Naive B cell (primary cell): ENCODE results near the gene SPINT3. TPM values are rescaled to one million over a fixed set of nuclear protein-coding genes. Genes with fewer than 3 reads are reported as not detected.

Experiments
- ATAC-seq, 2 donors: fragments of 150-1000 bp; cut with Tn5 transposase; 2 replicates each; pipeline ENCODE4 v1.10.0; 2021; ENCODE audit warnings: low read depth in 2 of 2, mild to moderate bottlenecking in 2 of 2, moderate library complexity in 2 of 2
- DNase-seq: peaks from one replicate; pipeline ENCODE4 v3.0.0; 2022
- H3K27ac Mint-ChIP-seq, 6 donors: one replicate each; pipeline ENCODE4 v1.8.0; 2020 to 2022; ENCODE audit warnings: mild to moderate bottlenecking in 6 of 6, mixed read lengths in 6 of 6, moderate library complexity in 5 of 6, inconsistent platforms in 2 of 6
- H3K27me3 Mint-ChIP-seq, 3 donors: one replicate each; pipeline ENCODE4 v1.8.0; 2021 to 2022; ENCODE audit warnings: mixed read lengths in 3 of 3, mild to moderate bottlenecking in 1 of 3
- H3K36me3 Mint-ChIP-seq, 2 donors: one replicate each; pipeline ENCODE4 v1.8.0; 2020 to 2022; ENCODE audit warnings: mixed read lengths in 2 of 2, inconsistent platforms in 1 of 2, mild to moderate bottlenecking in 1 of 2
- H3K4me1 Mint-ChIP-seq, 3 donors: one replicate each; pipeline ENCODE4 v1.8.0; 2020 to 2022; ENCODE audit warnings: mixed read lengths in 3 of 3, inconsistent platforms in 1 of 3, mild to moderate bottlenecking in 1 of 3, moderate library complexity in 1 of 3
- H3K4me3 Mint-ChIP-seq, 8 donors: one replicate each; pipeline ENCODE4 v1.8.0; 2020 to 2022; ENCODE audit warnings: mild to moderate bottlenecking in 8 of 8, mixed read lengths in 8 of 8, moderate library complexity in 8 of 8, inconsistent platforms in 2 of 8
- H3K9me3 Mint-ChIP-seq, 7 donors: one replicate each; pipeline ENCODE4 v1.8.0; 2020 to 2022; ENCODE audit warnings: mixed read lengths in 7 of 7, mild to moderate bottlenecking in 5 of 7, inconsistent platforms in 2 of 7, moderate library complexity in 1 of 7
- polyA plus RNA-seq, 6 donors: library from polyadenylated mRNA; unstranded; fragments of 300-500 nt; fragmentation: Illumina TruSeq; gene quantifications; one replicate each; pipeline ENCODE4 v1.2.3, GENCODE V29; 2021; ENCODE audit warnings: low read depth in 6 of 6

Gene SPINT3
- polyA plus RNA-seq, 6 donors from 2014 or later, result not detected

DNA sequence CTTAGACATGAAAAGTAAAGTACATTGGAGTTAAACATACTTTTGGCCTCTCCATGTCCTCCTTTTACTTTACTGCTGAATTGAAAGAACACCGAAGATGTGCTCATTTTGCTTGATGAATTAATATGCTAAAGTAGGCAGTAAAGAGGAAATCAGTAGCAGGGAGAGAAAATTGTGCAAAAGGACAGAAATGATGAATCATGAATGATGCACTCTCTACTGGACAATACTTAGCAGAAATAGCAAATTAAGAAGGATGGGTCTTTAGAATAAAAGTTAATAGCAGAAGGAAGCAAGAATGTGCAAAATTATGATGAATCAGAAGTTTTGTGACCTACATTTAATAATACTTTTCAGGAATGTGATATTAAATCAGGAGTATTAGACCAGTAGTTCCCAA, 8.4 kb upstream of the SPINT3 start:
- H3K4me3 Mint-ChIP-seq, result no peak overlapping the region
- no peak for ATAC-seq
- no peak overlapping the region for H3K27ac Mint-ChIP-seq
- no peaks in the 10 kb centered on the region for H3K36me3 Mint-ChIP-seq
- no peak for DNase-seq
- peaks cover 0 to 7% (median 0%) of the 10 kb centered on the region in 7 donors for H3K9me3 Mint-ChIP-seq
- no peaks in the 10 kb centered on the region for H3K4me1 Mint-ChIP-seq
- peaks cover 50 to 63% (median 51%) of the 10 kb centered on the region in 3 donors for H3K27me3 Mint-ChIP-seq

- no peak overlapping the region for H3K4me3 Mint-ChIP-seq
- H3K9me3 Mint-ChIP-seq, result peaks cover 0 to 9% (median 3%) of the 10 kb centered on the region in 7 donors
- ATAC-seq (no peak), DNase-seq (no peak)
- H3K4me1 Mint-ChIP-seq, result no peaks in the 10 kb centered on the region
- peaks cover 38 to 50% (median 47%) of the 10 kb centered on the region in 3 donors for H3K27me3 Mint-ChIP-seq
- no peak overlapping the region for H3K27ac Mint-ChIP-seq
- H3K36me3 Mint-ChIP-seq, result peaks cover 0 to 6% of the 10 kb centered on the region in 2 donors
Measured at GRCh38 chr20:45518282-45518681, 2.9 kb upstream of the SPINT3 start.

- H3K27ac Mint-ChIP-seq, result no peak overlapping the region
- peaks cover 0 to 8% (median 7%) of the 10 kb centered on the region in 3 donors for H3K4me1 Mint-ChIP-seq
- ATAC-seq, result no peak
- no peak for DNase-seq
- peaks cover 34 to 73% (median 47%) of the 10 kb centered on the region in 3 donors for H3K27me3 Mint-ChIP-seq
- H3K36me3 Mint-ChIP-seq, result peaks cover 0 to 7% of the 10 kb centered on the region in 2 donors
- H3K4me3 Mint-ChIP-seq, result no peak overlapping the region
- peaks cover 0 to 4% (median 0%) of the 10 kb centered on the region in 7 donors for H3K9me3 Mint-ChIP-seq
Measured at GRCh38 chr20:45510242-45510862, 5.1 kb downstream of the SPINT3 start.

- no peak for ATAC-seq
- H3K4me1 Mint-ChIP-seq, result peaks cover 0 to 8% (median 7%) of the 10 kb centered on the region in 3 donors
- H3K9me3 Mint-ChIP-seq, result peaks cover 0 to 4% (median 0%) of the 10 kb centered on the region in 7 donors
Measured at GRCh38 chr20:45509091-45509490, 6.3 kb downstream of the SPINT3 start.

GRCh38 chr20:45508068-45508886, 7.1 kb downstream of the SPINT3 start:
- Mint-ChIP-seq H3K27me3 (peaks cover 30 to 69% (median 62%) of the 10 kb centered on the region in 3 donors), H3K4me1 (peaks cover 0 to 8% (median 7%) of the 10 kb centered on the region in 3 donors), H3K9me3 (peaks cover 0 to 4% (median 0%) of the 10 kb centered on the region in 7 donors), H3K27ac (no peak overlapping the region), H3K36me3 (peaks cover 0 to 7% of the 10 kb centered on the region in 2 donors), H3K4me3 (no peak overlapping the region)
- ATAC-seq, result no peak
- no peak for DNase-seq

More at GRCh38 chr20:45509091-45509490, 6.3 kb downstream of the SPINT3 start:
- Mint-ChIP-seq H3K27ac (no peak overlapping the region), H3K36me3 (peaks cover 0 to 7% of the 10 kb centered on the region in 2 donors), H3K27me3 (peaks cover 26 to 65% (median 56%) of the 10 kb centered on the region in 3 donors), H3K4me3 (no peak overlapping the region)
- DNase-seq, result no peak

DNA sequence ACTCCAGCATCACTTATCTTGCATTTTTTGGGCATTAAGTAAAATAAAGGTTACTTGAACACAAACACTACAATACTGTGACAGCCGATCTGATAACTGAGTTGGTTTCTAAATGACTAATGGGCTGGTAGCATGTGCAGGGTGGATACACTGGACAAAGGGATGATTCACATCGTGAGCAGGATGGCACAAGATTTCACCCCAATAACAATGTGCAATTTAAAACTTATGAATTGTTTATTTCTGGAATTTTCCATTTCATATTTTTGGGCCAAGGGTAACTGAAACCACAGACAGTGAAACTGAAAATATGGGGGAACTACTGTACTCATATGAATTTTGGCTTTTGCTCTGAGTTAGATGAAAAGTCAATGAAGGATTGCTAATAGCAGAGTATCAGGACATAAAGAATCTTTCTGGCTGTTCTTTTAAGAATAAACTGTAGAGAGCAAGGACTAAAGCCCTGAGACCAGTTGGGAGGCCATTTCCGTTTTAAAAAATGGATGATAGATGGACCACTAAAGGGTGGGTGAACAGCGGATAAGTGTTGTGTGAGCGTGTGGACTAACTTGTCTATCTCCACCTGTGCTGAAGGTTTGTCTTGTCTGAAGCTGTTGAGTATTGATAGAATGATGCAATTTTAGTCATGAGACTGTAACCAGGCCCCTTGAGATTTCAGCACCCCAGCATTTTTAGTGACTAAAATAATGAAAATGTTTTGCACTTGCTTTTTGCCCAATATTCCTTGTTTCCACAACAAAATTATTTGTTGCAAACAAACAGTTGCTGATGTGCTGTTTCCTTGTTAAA, 8.2 kb downstream of the SPINT3 start:
- peaks cover 0 to 5% of the 10 kb centered on the region in 2 donors for H3K36me3 Mint-ChIP-seq
- H3K4me3 Mint-ChIP-seq, result no peak overlapping the region
- no peak for ATAC-seq
- H3K27me3 Mint-ChIP-seq, result peaks cover 28 to 68% (median 57%) of the 10 kb centered on the region in 3 donors
- H3K27ac Mint-ChIP-seq, result peak overlapping the region in 1 of 6 donors; percentile 10
- H3K9me3 Mint-ChIP-seq, result peaks cover 0 to 3% (median 0%) of the 10 kb centered on the region in 7 donors
- no peak for DNase-seq
- H3K4me1 Mint-ChIP-seq, result peaks cover 0 to 8% (median 7%) of the 10 kb centered on the region in 3 donors

- Mint-ChIP-seq H3K4me3 (no peak overlapping the region), H3K36me3 (no peaks in the 10 kb centered on the region), H3K27ac (no peak overlapping the region), H3K9me3 (peaks cover 0 to 1% (median 0%) of the 10 kb centered on the region in 7 donors), H3K4me1 (peaks cover 0 to 8% (median 7%) of the 10 kb centered on the region in 3 donors), H3K27me3 (peaks cover 27 to 65% (median 53%) of the 10 kb centered on the region in 3 donors)
- DNase-seq (no peak), ATAC-seq (no peak)
Measured at GRCh38 chr20:45506398-45506797, 9.0 kb downstream of the SPINT3 start.

GRCh38 chr20:45503403-45503802, 12.0 kb downstream of the SPINT3 start:
- Mint-ChIP-seq H3K27me3 (peaks cover 21 to 65% (median 53%) of the 10 kb centered on the region in 3 donors), H3K4me3 (no peak overlapping the region), H3K9me3 (peaks cover 0 to 3% (median 0%) of the 10 kb centered on the region in 7 donors), H3K36me3 (no peaks in the 10 kb centered on the region), H3K27ac (peak overlapping the region in 1 of 6 donors; percentile 67), H3K4me1 (peaks cover 0 to 8% (median 7%) of the 10 kb centered on the region in 3 donors)
- ATAC-seq (no peak), DNase-seq (no peak)

GRCh38 chr20:45502561-45502960, 12.9 kb downstream of the SPINT3 start:
- ATAC-seq (no peak), DNase-seq (no peak)
- Mint-ChIP-seq H3K4me3 (no peak overlapping the region), H3K27ac (no peak overlapping the region), H3K9me3 (peaks cover 0 to 3% (median 0%) of the 10 kb centered on the region in 7 donors), H3K27me3 (peaks cover 21 to 58% (median 53%) of the 10 kb centered on the region in 3 donors), H3K4me1 (peaks cover 0 to 8% (median 7%) of the 10 kb centered on the region in 3 donors), H3K36me3 (no peaks in the 10 kb centered on the region)

DNA sequence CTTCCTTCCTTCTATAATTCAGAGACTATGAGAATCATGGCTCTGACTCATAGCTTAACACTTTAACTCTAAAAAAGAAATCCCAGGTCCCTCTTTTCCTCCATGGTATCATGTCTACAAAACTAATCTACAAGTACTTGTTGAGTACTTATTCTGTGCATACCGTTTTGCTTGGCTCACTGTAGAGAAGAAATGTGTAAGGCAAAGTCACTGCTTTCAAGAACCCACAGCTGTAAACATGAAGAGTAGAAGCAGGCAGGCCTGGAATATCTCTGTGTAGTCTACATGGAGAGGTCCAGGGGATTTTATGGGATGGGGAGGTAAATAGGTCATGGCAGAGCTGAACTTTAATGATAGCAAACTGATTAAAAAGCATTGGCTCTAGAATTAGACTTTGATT, 13.8 kb downstream of the SPINT3 start:
- Mint-ChIP-seq H3K27me3 (peaks cover 27 to 53% (median 49%) of the 10 kb centered on the region in 3 donors), H3K36me3 (no peaks in the 10 kb centered on the region), H3K4me1 (no peaks in the 10 kb centered on the region), H3K9me3 (peaks cover 0 to 3% (median 0%) of the 10 kb centered on the region in 7 donors), H3K27ac (no peak overlapping the region), H3K4me3 (no peak overlapping the region)
- ATAC-seq, result no peak
- DNase-seq, result no peak

DNA sequence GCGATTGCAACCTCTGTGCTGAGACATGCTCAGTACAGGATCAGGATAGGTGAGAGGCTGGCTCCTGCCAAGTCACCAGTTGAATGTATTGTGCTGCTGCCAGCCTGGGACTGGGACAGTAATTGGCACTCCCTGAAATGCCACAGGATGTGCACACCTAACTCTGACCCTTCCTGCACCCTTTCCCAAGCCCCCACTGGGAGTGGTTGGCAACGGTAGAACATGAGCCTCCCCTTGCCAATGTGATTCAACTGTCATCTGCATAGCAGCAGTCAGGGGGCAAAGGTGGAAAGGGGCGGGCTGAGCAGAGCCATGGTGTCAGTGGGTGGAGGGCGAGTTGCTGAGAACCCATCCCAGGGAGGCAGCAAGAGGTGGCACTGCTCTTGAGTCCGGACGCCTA, 15.4 kb downstream of the SPINT3 start:
- DNase-seq (no peak), ATAC-seq (no peak)
- Mint-ChIP-seq H3K4me3 (no peak overlapping the region), H3K27ac (no peak overlapping the region), H3K27me3 (peaks cover 28 to 50% (median 43%) of the 10 kb centered on the region in 3 donors), H3K4me1 (no peaks in the 10 kb centered on the region), H3K36me3 (no peaks in the 10 kb centered on the region), H3K9me3 (peaks cover 0 to 3% (median 0%) of the 10 kb centered on the region in 7 donors)

DNA sequence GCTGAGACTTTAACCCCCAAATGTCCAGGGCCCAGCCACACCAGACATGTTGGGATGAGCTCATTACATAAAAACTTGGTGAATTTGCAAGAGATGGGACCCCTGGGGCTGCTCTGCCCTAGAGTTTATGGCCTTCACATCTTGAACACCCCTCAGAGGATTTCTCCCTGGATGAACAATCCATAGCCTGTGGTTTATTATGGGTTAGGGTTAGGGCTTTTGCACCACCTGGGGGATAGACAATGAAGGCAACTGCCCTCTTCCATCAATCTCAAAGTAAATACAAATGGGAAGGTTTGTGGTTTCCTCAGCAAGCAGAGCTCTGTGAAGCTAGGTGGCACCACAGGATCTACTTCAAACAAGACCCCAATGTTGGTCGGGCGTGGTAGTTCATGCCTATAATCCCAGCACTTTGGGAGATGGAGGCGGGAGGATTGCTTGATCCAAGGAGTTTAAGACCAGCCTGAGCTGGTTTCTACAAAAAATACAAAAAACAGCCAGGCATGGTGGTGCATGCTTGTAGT, 17.4 kb downstream of the SPINT3 start:
- Mint-ChIP-seq H3K27ac (no peak overlapping the region), H3K27me3 (peaks cover 30 to 37% (median 36%) of the 10 kb centered on the region in 3 donors), H3K4me3 (no peak overlapping the region)

GRCh38 chr20:45496166-45496565, 19.3 kb downstream of the SPINT3 start:
- no peak for DNase-seq
- H3K9me3 Mint-ChIP-seq, result peaks cover 0 to 2% (median 0%) of the 10 kb centered on the region in 7 donors
- no peak overlapping the region for H3K27ac Mint-ChIP-seq
- H3K4me1 Mint-ChIP-seq, result no peaks in the 10 kb centered on the region
- no peak for ATAC-seq
- H3K36me3 Mint-ChIP-seq, result no peaks in the 10 kb centered on the region
- H3K4me3 Mint-ChIP-seq, result no peak overlapping the region
- H3K27me3 Mint-ChIP-seq, result peaks cover 29 to 48% (median 41%) of the 10 kb centered on the region in 3 donors

More for the DNA sequence above, 17.4 kb downstream of the SPINT3 start:
- Mint-ChIP-seq H3K36me3 (no peaks in the 10 kb centered on the region), H3K4me1 (no peaks in the 10 kb centered on the region), H3K9me3 (peaks cover 0 to 3% (median 0%) of the 10 kb centered on the region in 7 donors)
- ATAC-seq, result no peak
- DNase-seq, result no peak
